A673 (cell line): ENCODE results near the gene ADM5.

Source experiments
- EZH2 ChIP-seq: fragments of 200-600 bp; sonication (generic); IDR thresholded peaks from 2 replicates; pipeline ENCODE4 v1.6.1; 2017; ENCODE audit warnings: borderline replicate concordance, low read depth, mild to moderate bottlenecking, mixed read lengths, antibody characterized with exemption, low read length; ENCODE audit not compliant: poor library complexity, severe bottlenecking
- TF ChIP-seq, protein P1 (sequence below): fragments of 300-800, 200-600 bp; sonication (generic); conservative IDR thresholded peaks from 2 replicates; pipeline ENCODE4 v1.5.1; 2017; ENCODE audit warnings: low read depth, mild to moderate bottlenecking, antibody characterized with exemption, low read length, moderate library complexity, mixed read lengths

DNA sequence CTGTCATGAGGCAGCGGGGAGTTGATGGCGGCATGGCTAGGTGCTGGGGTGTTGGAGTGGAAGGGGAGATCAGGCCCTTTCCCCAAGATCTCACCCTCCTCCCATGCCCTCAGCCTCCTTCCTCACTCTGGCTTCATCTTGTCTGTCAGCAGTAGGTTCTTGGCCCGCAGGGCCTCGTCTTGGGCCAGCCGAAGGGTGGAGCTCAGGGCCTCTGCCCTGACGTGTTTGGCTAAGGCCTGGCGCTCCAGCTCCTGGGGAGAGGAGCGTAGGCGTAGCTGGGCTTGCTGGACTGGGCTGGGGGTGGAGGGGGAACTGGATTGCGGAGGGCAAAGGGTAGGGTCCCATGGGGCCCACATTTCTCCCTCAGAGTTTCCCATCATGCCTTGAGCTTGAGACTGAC, 50.5 kb downstream of the ADM5 start:
- TF ChIP-seq, protein P1, sequence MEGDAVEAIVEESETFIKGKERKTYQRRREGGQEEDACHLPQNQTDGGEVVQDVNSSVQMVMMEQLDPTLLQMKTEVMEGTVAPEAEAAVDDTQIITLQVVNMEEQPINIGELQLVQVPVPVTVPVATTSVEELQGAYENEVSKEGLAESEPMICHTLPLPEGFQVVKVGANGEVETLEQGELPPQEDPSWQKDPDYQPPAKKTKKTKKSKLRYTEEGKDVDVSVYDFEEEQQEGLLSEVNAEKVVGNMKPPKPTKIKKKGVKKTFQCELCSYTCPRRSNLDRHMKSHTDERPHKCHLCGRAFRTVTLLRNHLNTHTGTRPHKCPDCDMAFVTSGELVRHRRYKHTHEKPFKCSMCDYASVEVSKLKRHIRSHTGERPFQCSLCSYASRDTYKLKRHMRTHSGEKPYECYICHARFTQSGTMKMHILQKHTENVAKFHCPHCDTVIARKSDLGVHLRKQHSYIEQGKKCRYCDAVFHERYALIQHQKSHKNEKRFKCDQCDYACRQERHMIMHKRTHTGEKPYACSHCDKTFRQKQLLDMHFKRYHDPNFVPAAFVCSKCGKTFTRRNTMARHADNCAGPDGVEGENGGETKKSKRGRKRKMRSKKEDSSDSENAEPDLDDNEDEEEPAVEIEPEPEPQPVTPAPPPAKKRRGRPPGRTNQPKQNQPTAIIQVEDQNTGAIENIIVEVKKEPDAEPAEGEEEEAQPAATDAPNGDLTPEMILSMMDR = no peak
- no peak for TF ChIP-seq EZH2
